ENCODE results near the gene DEGS1.
"Not testable (repeated sequence)": the region's sequence is repeated elsewhere in the genome, so short reads cannot be mapped to it uniquely, and the experiment has no call there.

DEGS1 gene

DNA sequence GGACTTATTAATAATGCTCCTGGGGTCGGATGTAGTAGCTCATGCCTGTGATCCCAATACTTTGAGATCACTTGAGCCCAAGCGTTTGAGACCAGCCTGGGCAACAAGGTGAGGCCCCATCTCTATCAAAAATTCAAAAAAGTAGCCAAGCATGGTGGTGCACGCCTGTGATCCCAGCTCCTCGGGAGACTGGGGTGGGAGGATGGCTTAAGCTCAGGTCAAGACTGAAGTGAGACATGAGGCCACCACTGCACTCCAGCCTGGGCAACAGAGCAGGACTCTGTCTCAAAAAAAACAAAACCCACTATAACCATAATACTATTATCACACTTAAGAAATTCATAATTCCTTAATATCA, 1.6 kb upstream of the DEGS1 start:
- DNase-seq = no peak

DNA sequence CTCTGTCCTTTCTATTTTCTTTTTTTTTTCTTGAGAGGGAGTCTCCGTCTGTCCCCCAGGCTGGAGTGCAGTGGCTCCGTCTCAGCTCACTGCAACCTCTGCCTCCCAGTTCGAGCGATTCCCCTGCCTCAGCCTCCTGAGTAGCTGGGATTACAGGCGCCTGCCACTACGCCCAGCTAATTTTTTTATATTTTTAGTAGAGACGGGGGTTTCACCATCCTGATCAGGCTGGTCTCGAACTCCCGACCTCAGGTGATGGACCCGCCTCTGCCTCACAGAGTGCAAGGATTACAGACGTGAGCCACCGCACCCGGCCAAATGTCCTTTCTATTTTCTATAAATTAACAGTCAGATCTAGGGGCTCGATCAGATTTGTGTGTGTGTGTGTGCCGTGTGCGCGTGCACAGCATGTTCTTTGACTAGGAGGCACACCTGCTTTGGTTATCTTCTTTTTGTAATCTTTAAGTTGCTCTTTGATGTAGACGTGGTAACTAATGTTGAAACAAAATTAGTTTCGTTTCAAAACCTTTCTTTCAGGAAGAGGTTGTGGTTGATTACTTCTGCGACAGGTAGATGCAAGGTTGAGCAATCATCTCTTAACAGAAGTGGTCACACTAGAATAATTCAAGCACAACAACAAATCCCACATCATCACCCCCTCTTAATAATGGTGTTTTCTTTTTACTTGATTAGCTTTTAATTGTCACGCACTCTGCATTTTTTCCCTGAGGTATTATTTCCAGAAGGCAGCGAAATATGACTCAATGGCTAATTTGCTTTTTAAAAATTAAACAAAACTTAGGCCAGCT, 779 bp upstream of the DEGS1 start:
- peak; percentile 38 for DNase-seq

DNA sequence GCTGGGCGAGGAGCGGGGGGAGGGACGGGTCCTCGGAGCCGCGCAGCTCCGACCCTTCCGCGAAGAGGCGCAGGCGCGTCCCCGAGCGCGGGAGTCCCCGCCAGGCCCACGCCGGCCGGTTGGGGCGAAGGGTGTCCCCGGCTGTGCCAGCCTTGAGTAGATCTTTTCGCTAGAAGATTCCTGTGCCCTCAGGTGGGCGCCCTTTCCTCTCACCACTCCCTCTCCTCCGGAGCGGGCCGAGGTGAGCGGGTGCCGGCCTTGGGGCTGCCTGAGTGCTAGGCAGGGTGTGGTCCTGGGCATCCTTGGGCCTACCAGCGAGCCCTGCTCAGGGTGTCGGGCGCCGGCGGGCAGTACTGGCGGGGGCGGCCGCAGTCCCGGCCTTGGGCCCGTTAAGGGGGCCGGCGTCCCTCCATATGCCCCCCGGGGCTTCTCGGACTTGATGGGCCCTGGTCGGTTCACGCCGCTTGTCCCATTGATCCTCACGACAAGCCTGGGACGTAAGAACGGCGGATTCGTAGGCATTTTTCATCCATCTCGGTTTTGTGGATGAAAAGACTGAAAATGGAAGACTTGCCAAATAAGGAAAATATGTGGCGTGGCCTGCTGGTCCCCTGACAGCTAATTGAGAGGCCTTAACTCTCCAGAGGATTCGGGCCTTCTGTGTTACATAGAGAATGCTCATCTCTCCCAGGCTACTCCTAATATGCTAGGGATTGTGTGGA, 712 bp downstream of the DEGS1 start:
- peak; percentile 66 for DNase-seq

DNA sequence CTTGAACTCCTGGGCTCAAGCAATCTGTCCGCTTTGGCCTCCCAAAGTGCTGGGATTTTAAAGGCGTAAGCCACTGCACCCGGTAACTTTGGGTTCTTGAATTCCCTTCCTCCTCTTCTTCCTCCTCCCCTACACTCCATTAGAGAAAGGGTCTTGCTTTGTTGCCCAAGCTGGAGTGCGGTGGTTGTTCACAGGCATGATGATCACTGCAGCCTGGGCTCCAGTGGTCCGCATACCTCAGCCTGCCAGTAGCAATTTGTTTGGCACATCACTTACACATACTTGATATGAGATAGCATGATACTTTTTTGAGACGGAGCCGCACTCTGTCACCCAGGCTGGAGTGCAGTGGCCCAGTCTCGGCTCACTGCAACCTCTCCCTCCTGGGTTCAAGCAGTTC, 2.2 kb downstream of the DEGS1 start:
- DNase-seq = no peak

DNA sequence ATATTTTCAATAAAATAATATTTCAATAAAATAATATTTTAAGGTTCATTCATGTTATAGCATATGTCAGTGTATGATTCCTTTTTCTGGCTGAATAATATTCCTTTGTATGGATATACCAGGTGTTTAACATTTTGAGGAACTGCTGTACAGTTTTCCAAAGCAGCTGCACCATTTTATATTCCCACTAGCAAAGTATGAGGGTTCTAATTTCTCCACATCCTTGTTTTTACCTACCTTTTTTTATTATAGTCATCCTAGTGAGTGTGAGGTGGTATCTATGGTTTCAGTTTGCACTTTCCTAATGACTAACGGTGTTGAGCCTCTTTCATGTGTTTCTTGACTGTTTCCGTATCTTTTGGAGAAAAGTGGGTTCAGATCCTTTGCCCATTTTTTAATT, 5.2 kb downstream of the DEGS1 start:
- no peak for DNase-seq

DNA sequence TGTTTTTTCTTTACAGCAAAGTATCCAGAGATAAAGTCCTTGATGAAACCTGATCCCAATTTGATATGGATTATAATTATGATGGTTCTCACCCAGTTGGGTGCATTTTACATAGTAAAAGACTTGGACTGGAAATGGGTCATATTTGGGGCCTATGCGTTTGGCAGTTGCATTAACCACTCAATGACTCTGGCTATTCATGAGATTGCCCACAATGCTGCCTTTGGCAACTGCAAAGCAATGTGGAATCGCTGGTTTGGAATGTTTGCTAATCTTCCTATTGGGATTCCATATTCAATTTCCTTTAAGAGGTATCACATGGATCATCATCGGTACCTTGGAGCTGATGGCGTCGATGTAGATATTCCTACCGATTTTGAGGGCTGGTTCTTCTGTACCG, 6.5 kb downstream of the DEGS1 start:
- DNase-seq = no peak

DNA sequence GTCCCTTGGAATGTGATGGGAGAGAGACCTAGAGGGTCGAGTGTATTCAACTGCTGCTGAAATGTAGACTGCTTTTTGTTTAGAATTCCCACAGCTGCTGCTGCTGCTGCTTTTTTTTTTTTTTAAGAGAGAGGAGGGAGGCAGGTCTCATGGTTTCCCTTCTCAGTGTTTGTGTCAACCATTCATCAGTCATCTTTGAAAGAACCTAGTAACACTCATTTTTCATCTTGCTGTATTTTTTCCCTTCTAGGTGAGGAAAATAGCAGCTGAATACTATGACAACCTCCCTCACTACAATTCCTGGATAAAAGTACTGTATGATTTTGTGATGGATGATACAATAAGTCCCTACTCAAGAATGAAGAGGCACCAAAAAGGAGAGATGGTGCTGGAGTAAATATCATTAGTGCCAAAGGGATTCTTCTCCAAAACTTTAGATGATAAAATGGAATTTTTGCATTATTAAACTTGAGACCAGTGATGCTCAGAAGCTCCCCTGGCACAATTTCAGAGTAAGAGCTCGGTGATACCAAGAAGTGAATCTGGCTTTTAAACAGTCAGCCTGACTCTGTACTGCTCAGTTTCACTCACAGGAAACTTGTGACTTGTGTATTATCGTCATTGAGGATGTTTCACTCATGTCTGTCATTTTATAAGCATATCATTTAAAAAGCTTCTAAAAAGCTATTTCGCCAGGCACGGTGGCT, 9.2 kb downstream of the DEGS1 start:
- no peak for DNase-seq

DNA sequence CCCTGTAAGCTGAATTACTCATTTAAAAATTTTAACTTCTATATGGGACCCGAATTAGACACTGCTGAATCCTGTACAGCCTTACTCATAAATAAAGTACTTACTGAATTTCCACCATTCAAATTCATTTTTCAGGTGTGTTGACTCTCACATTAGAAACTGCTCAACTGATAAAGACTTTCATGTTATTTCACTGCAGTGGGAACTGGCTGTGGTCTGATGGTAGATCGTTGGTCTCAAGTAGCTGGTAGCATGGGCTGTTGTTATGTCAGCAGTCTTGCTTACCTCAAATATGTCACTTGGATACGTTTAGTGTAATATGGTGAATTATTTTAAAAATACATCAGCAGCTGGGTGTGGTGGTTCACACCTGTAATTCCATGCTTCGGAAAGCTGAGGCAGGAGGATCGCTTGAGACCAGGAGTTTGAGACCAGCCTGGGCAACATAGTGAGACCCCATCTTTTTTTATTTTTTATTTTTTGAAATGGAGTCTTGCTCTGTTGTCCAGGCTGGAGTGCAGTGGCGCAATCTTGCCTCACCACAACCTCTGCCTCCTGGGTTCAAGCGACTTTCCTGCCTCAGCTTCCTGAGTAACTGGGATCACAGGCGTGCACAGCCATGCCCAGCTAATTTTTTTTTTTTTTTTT, 10.4 kb downstream of the DEGS1 start:
- no peak for DNase-seq

DNA sequence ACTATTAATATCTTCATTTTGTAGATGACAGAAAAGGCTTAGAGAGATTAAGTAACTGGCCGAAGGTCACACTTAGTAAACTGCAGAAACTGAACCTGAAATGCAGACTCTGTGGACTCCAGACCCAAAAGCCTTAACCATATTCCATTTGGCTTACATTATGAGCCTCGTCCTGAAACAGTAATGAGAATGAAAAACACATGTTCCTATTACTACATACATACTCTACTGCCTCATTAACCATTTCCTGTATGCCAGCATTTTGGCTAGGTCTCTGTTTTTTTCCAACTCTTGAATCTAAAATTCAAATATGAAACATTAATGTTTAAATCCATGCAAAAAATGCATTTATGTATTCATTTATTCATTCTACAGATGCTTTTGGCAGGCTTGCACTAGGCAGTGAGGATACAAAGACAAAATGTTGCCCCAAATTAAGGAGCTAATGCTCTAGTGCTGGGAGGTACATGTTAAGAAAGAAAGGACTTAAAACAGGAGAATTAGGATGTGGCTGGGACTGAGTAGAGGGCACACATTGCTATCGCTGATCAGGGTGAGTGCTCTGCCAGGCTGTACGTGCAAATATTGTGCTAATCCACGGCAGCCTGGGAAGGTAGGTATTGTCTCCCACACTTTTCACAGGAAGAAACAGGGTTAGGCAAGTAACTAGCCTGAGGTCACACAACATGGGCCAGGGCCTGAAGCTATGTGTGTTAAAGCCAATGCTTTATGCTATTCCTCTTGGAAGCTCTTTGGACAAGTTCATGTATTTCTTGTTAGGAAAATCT, 14.0 kb downstream of the DEGS1 start:
- DNase-seq = no peak

DNA sequence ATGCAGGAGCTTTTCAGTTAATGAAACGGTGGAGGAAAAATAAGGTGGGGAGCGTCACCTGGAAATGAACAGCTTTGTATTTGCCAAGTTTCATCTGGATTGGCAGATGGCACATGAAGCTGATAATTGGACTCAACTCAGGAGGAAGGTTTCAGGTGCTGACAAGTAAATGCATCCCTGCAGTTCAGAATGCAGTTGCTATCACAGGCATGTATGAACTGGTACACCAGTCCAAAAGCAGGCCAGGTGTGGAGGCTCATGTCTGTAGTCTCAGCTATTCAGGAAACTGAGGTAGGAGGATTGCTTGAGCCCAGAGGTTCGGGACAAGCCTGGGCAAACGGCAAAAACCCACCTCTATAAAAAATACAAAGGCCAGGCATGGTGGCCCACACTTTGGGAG, 15.5 kb downstream of the DEGS1 start:
- no peak for DNase-seq

DNA sequence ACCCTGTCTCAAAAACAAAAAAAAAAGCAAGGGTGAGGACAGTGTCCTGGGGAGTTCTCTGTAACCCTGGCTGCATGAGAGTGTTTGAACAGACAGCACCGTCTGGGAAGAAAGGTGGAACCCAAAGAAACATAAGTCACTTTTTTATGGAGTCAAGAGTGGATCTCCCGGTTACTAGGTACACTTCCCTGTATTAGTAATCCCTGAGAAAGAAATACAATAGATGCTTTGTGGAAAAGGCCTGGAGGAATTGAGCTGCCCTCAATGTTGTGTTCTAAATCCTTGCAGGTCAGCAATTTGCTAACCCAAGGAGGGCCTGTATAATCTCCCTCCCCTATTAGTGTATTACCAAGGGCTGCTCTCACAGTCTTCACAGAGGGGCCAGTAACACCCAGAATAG, 16.6 kb downstream of the DEGS1 start:
- no peak for DNase-seq

DNA sequence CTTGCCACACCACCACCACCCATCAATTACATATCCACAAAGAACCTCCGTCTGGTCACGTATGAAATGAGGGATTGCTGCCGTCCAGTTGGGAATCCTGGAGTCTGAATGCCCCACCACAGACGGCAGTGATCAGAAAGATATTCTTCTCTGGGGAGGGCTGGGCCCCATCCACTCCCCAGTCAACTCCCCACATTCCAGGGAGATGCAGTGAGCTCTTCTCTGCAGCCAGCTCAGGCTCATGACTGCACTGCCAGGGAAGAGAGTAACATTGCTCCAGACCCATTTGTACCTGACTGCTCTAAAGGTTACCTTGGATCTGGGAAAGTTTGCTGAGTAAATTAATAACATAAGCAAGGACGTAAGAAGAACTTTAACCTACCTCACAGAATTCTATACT, 18.3 kb downstream of the DEGS1 start:
- no peak for DNase-seq

DNA sequence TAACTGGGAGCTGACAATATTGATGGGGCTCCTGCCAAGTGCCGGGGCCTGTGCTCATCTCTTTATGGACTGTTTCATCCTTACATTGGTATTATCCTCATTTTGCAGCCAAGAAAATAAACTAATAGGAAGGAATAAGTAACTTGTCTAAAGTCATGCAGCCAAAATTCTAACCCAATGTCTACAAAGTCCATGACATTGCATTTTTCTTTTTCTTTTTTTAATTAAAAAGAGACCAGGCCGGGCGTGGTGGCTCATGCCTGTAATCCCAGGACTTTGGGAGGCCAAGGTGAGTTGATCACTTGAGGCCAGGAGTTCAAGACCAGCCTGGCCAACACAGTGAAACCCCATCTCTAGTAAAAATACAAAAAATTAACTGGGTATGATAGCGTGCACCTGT, 18.8 kb downstream of the DEGS1 start:
- DNase-seq = no peak

DNA sequence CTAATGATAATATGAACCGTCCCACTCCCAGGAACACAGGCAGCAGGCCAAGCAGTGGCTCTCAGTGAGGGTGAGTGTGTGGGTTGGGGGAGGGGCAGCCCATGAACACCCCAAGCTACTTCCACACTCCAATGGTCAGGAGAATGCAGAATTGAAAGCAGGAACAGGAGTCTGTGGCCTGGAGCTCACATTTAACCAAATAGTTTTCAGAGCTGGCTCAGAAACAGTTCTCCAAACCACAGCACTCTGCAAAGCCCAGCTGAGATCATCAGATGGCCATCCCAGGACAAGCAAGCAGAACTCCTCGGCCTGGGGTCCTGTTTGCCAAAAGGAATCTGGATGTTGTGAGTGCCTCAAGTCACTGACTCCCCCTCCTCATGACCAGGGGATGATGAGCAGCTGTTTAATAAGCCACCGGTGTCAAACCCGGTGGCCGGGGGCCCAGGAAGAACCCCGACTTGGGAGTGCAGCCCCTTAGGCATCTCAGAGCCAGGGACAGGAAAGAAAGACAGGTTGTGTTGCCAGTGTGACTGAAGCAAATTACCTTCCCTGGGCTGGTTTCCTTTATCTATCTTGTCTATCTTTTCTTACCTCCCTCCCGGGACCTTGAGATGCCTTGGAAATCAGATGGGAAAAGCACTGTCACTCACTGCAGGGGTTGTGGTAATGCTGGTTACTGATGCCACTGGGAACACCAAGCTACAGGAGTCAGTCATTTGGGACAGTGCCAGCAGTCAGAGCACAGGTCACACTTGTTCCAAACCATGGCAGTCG, 20.4 kb downstream of the DEGS1 start:
- DNase-seq = no peak

DNA sequence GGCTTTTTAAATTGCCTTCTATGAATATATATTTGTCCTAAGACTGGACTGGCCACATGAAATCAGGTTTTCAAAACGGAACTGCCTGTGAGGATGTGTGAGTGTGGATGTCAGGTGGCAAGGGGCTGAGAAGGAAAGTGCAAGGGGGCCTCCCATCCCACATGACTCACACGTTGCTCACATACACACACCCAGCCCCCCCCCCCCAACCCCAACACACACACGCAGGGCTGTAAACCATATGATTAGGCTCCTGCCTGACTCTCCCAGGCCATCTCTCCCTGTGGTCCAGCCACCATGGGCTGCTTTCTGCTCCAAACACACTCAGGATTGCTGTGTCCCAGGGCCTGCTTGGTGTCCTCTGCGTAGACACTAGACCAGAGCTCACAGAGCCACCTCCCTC, 22.4 kb downstream of the DEGS1 start:
- peak; percentile 21 for DNase-seq

DNA sequence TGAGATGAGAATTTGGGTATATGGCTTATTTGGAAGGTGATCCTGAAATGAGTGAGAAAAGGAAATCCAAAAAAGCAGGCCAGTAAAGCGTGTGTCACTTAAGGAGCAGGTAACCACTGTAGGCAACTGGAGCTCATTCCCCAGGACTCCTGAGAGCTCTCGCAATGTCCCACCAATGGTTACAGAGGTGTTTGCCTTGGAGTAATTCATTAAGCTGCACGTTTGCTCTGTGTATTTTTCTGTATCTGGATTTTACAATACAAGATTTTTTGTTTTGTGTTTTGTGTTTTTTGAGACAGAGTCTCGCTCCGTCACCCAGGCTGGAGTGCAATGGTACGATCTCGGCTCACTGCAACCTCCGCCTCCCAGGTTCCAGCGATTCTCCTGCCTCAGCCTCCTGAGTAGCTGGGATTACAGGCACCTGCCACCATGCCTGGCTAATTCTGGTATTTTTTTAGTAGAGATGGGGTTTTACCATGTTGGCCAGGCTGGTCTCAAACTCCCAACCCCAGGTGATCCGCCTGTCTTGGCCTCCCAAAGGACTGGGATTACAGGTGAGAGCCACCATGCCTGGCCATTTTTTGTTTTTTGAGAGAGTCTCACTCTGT, 23.0 kb downstream of the DEGS1 start:
- not testable (repeated sequence) for DNase-seq

DNA sequence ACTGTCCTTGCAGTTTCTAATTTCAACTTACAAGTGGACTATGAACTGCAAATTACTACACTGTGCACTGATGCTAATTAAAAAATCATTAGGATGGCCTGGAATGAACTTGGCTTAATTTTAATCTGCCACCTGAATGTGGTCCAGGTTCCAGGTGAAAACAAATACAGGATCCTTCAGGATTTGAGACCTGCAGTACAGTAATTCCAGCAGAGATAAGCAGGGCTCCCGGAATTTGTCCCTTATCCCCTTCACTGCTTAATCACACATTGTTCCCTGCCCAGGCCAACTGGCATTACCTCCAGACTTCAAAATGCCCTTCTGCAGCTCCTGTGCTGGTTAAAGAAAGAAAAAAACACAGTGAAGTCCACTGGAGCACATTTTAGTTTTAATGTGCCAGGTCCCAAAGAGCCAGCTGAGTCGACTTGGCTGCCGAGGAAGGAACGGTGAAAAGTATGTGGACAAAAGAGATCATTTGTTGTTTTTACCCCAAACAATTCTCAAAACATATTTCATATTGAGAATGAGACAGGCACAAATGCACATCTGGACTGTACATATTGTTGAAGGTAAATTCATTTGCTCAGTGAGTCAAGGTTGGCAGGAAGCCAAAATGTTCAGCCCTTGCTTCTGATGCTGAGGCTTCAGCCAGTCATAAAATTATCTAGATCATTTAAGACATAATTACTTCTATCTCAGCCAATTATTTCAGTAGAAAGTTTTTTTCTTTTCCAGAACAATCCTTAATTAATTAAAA, 28.3 kb downstream of the DEGS1 start:
- DNase-seq = no peak

DNA sequence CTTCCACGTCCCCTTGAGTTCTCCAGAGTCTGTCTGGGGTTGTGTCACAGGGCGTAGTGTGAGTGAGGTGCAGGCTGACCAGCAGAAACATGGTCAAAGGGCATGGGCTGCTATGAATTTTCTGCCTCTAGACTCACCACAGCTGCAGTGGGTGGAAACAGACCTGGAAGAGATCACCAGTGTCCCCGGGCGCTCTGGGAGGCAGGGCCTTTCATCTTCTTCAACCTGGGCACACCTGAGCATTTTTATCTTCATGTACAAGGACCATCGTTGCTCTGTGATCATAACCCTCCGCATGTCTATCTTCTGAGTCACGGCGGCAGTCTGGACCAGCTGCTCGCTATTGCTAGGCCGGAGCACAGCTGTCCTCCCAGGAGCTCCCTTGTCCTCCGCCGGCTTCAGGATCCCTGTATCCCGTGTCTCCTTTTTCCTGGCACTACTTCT, 29.6 kb downstream of the DEGS1 start:
- DNase-seq = no peak

DNA sequence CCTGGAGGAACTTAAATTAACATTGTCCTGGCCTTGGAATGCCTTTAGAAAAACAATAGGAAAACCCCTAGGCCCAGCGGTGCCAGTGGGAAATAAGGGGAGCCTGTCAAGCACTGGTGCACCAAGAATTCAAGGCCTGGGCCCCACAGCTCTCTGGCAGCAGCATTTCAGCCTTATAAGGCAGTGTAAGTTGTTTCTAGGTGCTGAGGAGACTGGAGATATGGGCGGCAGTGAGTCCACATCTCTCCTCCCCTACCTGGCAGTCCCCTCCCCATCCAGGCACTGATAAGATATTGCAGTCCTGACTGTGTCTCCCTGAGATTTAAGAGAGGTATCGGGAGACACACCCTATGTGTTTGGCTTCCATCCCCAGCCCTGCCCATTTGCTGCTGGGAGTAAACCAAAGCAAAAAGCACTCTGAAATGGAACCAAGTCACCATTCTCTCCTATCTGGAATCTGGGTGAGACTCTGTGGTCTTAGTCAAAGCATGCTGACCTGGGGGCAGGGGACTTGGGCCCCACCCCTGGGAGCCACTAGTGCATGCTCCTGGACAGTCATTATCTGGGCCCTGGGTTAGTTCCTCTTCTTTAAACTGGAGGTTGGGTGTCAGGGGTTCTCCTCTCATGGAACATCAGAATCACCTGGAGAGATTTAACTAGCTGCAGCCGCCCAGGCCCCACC, 30.5 kb downstream of the DEGS1 start:
- DNase-seq = no peak

DNA sequence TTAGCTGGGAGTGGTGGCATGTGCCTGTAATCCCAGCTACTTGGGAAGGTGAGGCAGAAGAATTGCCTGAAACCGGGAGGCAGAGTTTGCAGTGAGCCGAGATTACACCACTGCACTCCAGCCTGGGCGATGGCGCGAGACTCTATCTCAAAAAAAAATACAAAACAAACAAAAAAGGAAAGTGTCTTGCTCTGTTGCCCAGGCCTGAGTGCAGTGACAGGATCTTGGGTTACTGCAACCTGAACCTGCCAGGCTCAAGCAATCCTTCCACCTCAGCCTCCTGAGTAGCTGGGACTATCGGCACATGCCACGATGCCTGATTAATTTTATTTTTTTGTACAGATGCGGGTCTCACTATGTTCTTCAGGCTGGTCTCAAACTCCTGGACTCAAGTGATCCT, 33.3 kb downstream of the DEGS1 start:
- no peak for DNase-seq
